H1 (cell line): Measurements from ENCODE around the gene FBN3. TPM values are rescaled to one million over a fixed set of nuclear protein-coding genes. Genes with fewer than 3 reads are reported as not detected.
A peak's percentile ranks its signal among the peaks of the same experiment; 100 is the strongest.
"Not testable (repeated sequence)": the region's sequence is repeated elsewhere in the genome, so short reads cannot be mapped to it uniquely, and the experiment has no call there.

ENCODE experiments used
- CTCF ChIA-PET: fragments of 300-600 bp; sonication (Branson Sonifier 250); formaldehyde crosslinking; loops from one replicate; lab custom pipeline; 2021; ENCODE audit not compliant: partially characterized antibody; lab: Charles Lee
- POLR2A ChIA-PET: fragments of 300-600 bp; sonication (Branson Sonifier 250); formaldehyde crosslinking; loops from one replicate; lab custom pipeline; 2021; ENCODE audit warnings: inconsistent platforms; ENCODE audit not compliant: partially characterized antibody; lab: Charles Lee
- DNase-seq, 2 experiments: peaks; one replicate each; pipeline versions ENCODE4 v3.0.0 to v3.0.0-alpha.2; 2010 to 2022; ENCODE audit warnings: low spot score in 2 of 2, low read depth in 1 of 2, mixed read lengths in 1 of 2
- FAIRE-seq: peaks from 2 replicates; lab custom pipeline; 2011; peaks lifted over from hg19 to GRCh38; lab: Jason Lieb, UNC
- H2AFZ ChIP-seq: 2 replicates; pipeline ENCODE4 v1.8.1; 2012; ENCODE audit warnings: low read length, inconsistent platforms
- H2AK5ac ChIP-seq: 2 replicates; pipeline ENCODE4 v1.6.1; 2013; ENCODE audit warnings: low read depth, low read length
- H2BK120ac ChIP-seq: replicated peaks from 2 replicates; pipeline ENCODE3; 2013; ENCODE audit warnings: low read depth, low read length, inconsistent platforms
- H2BK12ac ChIP-seq: 2 replicates; pipeline ENCODE4 v1.6.1; 2013; ENCODE audit warnings: low read depth, low read length
- H2BK15ac ChIP-seq: 2 replicates; pipeline ENCODE4 v1.6.1; 2013; ENCODE audit warnings: low read length
- H2BK20ac ChIP-seq: 2 replicates; pipeline ENCODE4 v1.6.1; 2013; ENCODE audit warnings: low read length
- H2BK5ac ChIP-seq: 2 replicates; pipeline ENCODE4 v1.6.1; 2013; ENCODE audit warnings: low read depth, low read length
- H3K14ac ChIP-seq: 2 replicates; pipeline ENCODE4 v1.6.1; 2013; ENCODE audit warnings: inconsistent platforms; ENCODE audit not compliant: insufficient read length
- H3K18ac ChIP-seq: 2 replicates; pipeline ENCODE4 v1.6.1; 2013; ENCODE audit warnings: low read length; ENCODE audit errors: extremely low read depth
- H3K23ac ChIP-seq: 2 replicates; pipeline ENCODE4 v1.6.1; 2013; ENCODE audit warnings: inconsistent platforms; ENCODE audit not compliant: insufficient read length
- H3K23me2 ChIP-seq: 2 replicates; pipeline ENCODE4 v1.6.1; 2013; ENCODE audit warnings: low read depth, low read length
- H3K27ac ChIP-seq: 2 replicates; pipeline ENCODE4 v1.6.1; 2011; ENCODE audit warnings: low read depth, low read length, inconsistent platforms
- H3K27me3 ChIP-seq, 4 experiments: replicated peaks in 1 of 4; 1 replicate in 1 of 4; 2 replicates in 3 of 4; pipeline versions ENCODE4 v1.6.1 to v1.8.1; 2011 to 2013; ENCODE audit warnings: low read length in 3 of 4, mild to moderate bottlenecking in 3 of 4, inconsistent platforms in 2 of 4, mixed read lengths in 2 of 4, moderate library complexity in 1 of 4; ENCODE audit not compliant: control insufficient read depth in 3 of 4, insufficient read depth in 3 of 4; ENCODE audit errors: extremely low read depth in 1 of 4
- H3K36me3 ChIP-seq, 4 experiments: 2 replicates each; pipeline versions ENCODE4 v1.6.1 to v1.8.1; 2011 to 2013; ENCODE audit warnings: mild to moderate bottlenecking in 4 of 4, low read length in 3 of 4, moderate library complexity in 2 of 4, control low read depth in 1 of 4, inconsistent platforms in 1 of 4; ENCODE audit not compliant: insufficient read depth in 4 of 4, control insufficient read depth in 2 of 4
- H3K4ac ChIP-seq: replicated peaks from 2 replicates; pipeline ENCODE3; 2013; ENCODE audit warnings: low read length, low read depth, mixed read lengths, inconsistent platforms; ENCODE audit not compliant: insufficient read length
- H3K4me1 ChIP-seq, 4 experiments: replicated peaks in 1 of 4; 1 replicate in 1 of 4; 2 replicates in 3 of 4; pipeline versions ENCODE4 v1.6.1 to v1.8.1; 2011 to 2013; ENCODE audit warnings: low read length in 3 of 4, inconsistent platforms in 2 of 4, mixed read lengths in 1 of 4; ENCODE audit not compliant: insufficient read depth in 4 of 4, control insufficient read depth in 3 of 4
- H3K4me2 ChIP-seq, 2 experiments: 2 replicates each; pipeline versions ENCODE4 v1.6.1 to v1.8.1; 2011 to 2013; ENCODE audit warnings: low read depth in 2 of 2, low read length in 2 of 2, control low read depth in 1 of 2, inconsistent platforms in 1 of 2, mild to moderate bottlenecking in 1 of 2; ENCODE audit not compliant: insufficient read depth in 1 of 2
- H3K4me3 ChIP-seq, 4 experiments: fragments of 200-600, 300-600 bp in 1 of 4; sonication (generic), shearing (Covaris generic), sonication (Bioruptor Twin) in 1 of 4; 2 replicates each; pipeline versions ENCODE4 v1.5.1 to v1.8.1; 2011 to 2016; ENCODE audit warnings: low read length in 4 of 4, low read depth in 3 of 4, control low read depth in 2 of 4, inconsistent platforms in 2 of 4, mild to moderate bottlenecking in 2 of 4, mixed read lengths in 1 of 4, moderate library complexity in 1 of 4; ENCODE audit not compliant: insufficient read depth in 2 of 4; ENCODE audit errors: extremely low read depth in 1 of 4
- H3K56ac ChIP-seq: replicated peaks from 2 replicates; pipeline ENCODE3; 2013; ENCODE audit warnings: low read depth, mild to moderate bottlenecking, mixed read lengths, low read length, inconsistent platforms; ENCODE audit not compliant: insufficient read length
- H3K79me1 ChIP-seq: 2 replicates; pipeline ENCODE4 v1.6.1; 2013; ENCODE audit warnings: low read depth, low read length, control low read depth
- H3K79me2 ChIP-seq, 2 experiments: 2 replicates each; pipeline versions ENCODE4 v1.6.1 to v1.8.1; 2012 to 2013; ENCODE audit warnings: low read length in 2 of 2, mild to moderate bottlenecking in 2 of 2, inconsistent platforms in 1 of 2; ENCODE audit not compliant: insufficient read depth in 2 of 2, control insufficient read depth in 1 of 2
- H3K9ac ChIP-seq, 4 experiments: replicated peaks in 1 of 4; 1 replicate in 1 of 4; 2 replicates in 3 of 4; pipeline versions ENCODE4 v1.6.1 to v1.8.1; 2011 to 2013; ENCODE audit warnings: low read depth in 3 of 4, low read length in 3 of 4, control low read depth in 2 of 4, mild to moderate bottlenecking in 2 of 4, moderate library complexity in 2 of 4, inconsistent platforms in 1 of 4; ENCODE audit errors: extremely low read depth in 1 of 4
- H3K9me3 ChIP-seq, 2 experiments: 2 replicates each; pipeline versions ENCODE4 v1.6.1 to v1.8.1; 2012 to 2013; ENCODE audit warnings: mild to moderate bottlenecking in 2 of 2, moderate library complexity in 2 of 2, control low read depth in 1 of 2, inconsistent platforms in 1 of 2, low read depth in 1 of 2, low read length in 1 of 2, mixed read lengths in 1 of 2; ENCODE audit not compliant: insufficient read depth in 2 of 2
- H4K20me1 ChIP-seq, 2 experiments: replicated peaks in 1 of 2; 2 replicates each; pipeline versions ENCODE3 to v1.8.1; 2011 to 2013; ENCODE audit warnings: inconsistent platforms in 2 of 2, low read length in 2 of 2, mild to moderate bottlenecking in 1 of 2; ENCODE audit not compliant: insufficient read depth in 2 of 2, control insufficient read depth in 1 of 2
- H4K5ac ChIP-seq: 2 replicates; pipeline ENCODE4 v1.6.1; 2013; ENCODE audit warnings: low read length, low read depth, mixed read lengths, inconsistent platforms; ENCODE audit not compliant: insufficient read length
- H4K8ac ChIP-seq: 2 replicates; pipeline ENCODE4 v1.8.0; 2013; ENCODE audit warnings: mild to moderate bottlenecking, moderate library complexity, low read length, inconsistent platforms; ENCODE audit not compliant: insufficient read depth; ENCODE audit errors: extremely low read depth
- H4K91ac ChIP-seq: replicated peaks from 2 replicates; pipeline ENCODE3; 2013; ENCODE audit warnings: low read length, mixed read lengths, inconsistent platforms; ENCODE audit not compliant: insufficient read length
- CTCF ChIP-seq, 3 experiments: IDR thresholded peaks; 1 replicate in 2 of 3; 2 replicates in 1 of 3; pipeline versions ENCODE4 v1.5.1 to v1.6.1; 2011; ENCODE audit warnings: low read length in 3 of 3, mild to moderate bottlenecking in 3 of 3, inconsistent platforms in 2 of 3, low read depth in 1 of 3, moderate library complexity in 1 of 3; ENCODE audit not compliant: insufficient read depth in 1 of 3; ENCODE audit errors: control extremely low read depth in 1 of 3
- WGBS, 2 experiments: shearing (Covaris generic) in 1 of 2; methylation state at CpG; one replicate each; pipeline versions ENCODE4 v1.1.6 to v1.1.7; 2013 to 2015; ENCODE audit warnings: low lambda C conversion rate in 2 of 2, mixed read lengths in 2 of 2, inconsistent platforms in 1 of 2, low coverage in 1 of 2, missing lambda C conversion rate in 1 of 2; ENCODE audit not compliant: insufficient replicate concordance in 2 of 2, insufficient coverage in 1 of 2, insufficient read length in 1 of 2; ENCODE audit errors: extremely low coverage in 1 of 2, missing lambda C conversion rate in 1 of 2; 5-methylcytosine and 5-hydroxymethylcytosine counted together
- polyA plus RNA-seq, 7 experiments: library from polyadenylated mRNA; depleted of rRNA in 3 of 7; stranded (reverse) in 5 of 7; unstranded in 2 of 7; fragments of >200 nt in 5 of 7; fragments of 200-250 nt in 2 of 7; gene quantifications; 1 replicate in 5 of 7; 2 replicates in 1 of 7; 4 replicates in 1 of 7; pipeline versions ENCODE4 v1.2.1 to v1.2.3, GENCODE V29; 2011 to 2013; ENCODE audit warnings: missing spikeins in 2 of 7, mixed read lengths in 2 of 7
- total RNA-seq: library from RNA; stranded (reverse); fragmentation: NEBNext Ultra II Directional; extraction: Animal tissue kit (Norgen Biotek cat#: 25700); gene quantifications from 2 replicates; pipeline ENCODE4 v1.2.1, GENCODE V29; 2021

Gene FBN3
- total and polyA plus RNA-seq, 2 of the 8 experiments (the other 6 are each of a cell fraction or from before 2014, with no cell fraction given): 37.1 to 38.7 TPM

GRCh38 chr19:8161135-8161646, 11.8 kb upstream of the FBN3 start (continued):
- no peak for TF ChIP-seq CTCF (IDR thresholded peaks at IDR 0.05; ENCODE audit: control extremely low read depth in 1 of 3, insufficient read depth in 1 of 3, low read depth in 1 of 3, low read length in 3 of 3)

GRCh38 chr19:8159322-8159721, 9.9 kb upstream of the FBN3 start:
- not testable (repeated sequence) for H3K4ac ChIP-seq, H3K27me3 ChIP-seq, H2AFZ ChIP-seq, H3K4me3 ChIP-seq, H4K20me1 ChIP-seq, H3K9ac ChIP-seq, H3K23ac ChIP-seq, H3K79me1 ChIP-seq, H3K4me2 ChIP-seq, H2BK5ac ChIP-seq, H4K8ac ChIP-seq, H3K18ac ChIP-seq, H3K4me1 ChIP-seq, H3K36me3 ChIP-seq, H3K56ac ChIP-seq, H3K9me3 ChIP-seq, H2BK120ac ChIP-seq, FAIRE-seq, H3K14ac ChIP-seq, H3K27ac ChIP-seq, H3K79me2 ChIP-seq, H2AK5ac ChIP-seq, DNase-seq, H2BK15ac ChIP-seq, H4K5ac ChIP-seq, H3K23me2 ChIP-seq, H4K91ac ChIP-seq, H2BK20ac ChIP-seq
- ChIA-PET CTCF (interaction anchor here (0.6 to 1.9 kb wide), 15 partner anchors 9 to 143 kb away, joined by 3 to 25 read pairs (median 5); no protein-coding TSS in a partner anchor), POLR2A (interaction anchor here (1.2 to 1.8 kb wide), 3 partner anchors 84 to 94 kb away, joined by 3 to 9 read pairs (median 7); no protein-coding TSS in a partner anchor)
- 80% methylated on average over 5 of the region's 5 CpGs; no CpG with 5 or more reads in 1 of the 2 experiments for WGBS, 2 experiments
- H2BK12ac ChIP-seq: 0 out of 2 replicates have a peak overlapping the region, but pooled peaks have one; percentile 75
